GM21717 (cell line): Measurements from ENCODE around the gene SMG9.

Experiments used
- ATAC-seq: cut with Tn5 transposase; IDR thresholded peaks from one replicate; pipeline ENCODE4 v1.9.1; 2021; ENCODE audit warnings: mild to moderate bottlenecking, moderate library complexity; ENCODE audit not compliant: unreplicated experiment

Gene SMG9

GRCh38 chr19:43754503-43755255 lies at the start of gene SMG9:
Gene SMG9, minus strand, starts transcription at chr19:43754962. Its CDS starts 4,221 bp downstream, at chr19:43750741.
- ATAC-seq: peak; percentile 43

GRCh38 chr19:43804432-43804831 lies 49.7 kb upstream of the SMG9 start:
- ATAC-seq: no peak

DNA sequence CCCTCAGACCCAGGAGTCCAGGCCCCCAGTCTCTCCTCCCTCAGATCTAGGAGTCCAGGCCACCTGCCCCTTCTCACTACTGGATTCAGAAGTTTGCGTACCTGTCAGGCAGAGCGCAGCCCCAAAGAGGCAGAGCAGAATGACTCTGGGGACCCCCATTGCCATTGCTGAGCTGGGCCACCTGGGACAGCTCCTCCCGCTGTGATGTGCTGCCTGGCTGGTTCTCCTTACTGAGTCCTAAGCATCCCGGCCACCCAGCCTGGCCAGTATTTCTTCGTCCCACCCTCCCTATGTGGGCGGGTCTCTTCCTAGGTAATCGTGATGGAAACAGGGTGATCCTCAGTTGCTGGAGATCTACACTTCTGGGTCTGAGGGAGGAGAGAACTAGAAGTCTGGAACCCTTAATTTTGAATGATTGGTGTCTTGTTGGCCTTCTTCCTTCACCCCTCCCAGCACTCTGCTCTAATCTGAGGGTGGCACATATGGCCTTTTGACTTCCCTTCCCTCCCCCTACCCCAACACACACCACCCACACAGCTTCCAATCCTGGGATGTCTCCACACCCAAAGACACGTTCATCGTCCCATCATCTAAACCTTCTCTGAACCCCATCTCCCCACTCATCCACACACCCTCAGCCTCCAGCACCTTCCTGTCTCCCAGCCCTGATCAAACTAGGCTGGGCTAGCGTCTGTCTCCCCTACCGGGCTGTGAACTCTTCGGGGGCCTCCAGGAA lies 47.6 kb upstream of the SMG9 start, which contains the start of gene LYPD5:
Gene LYPD5 (minus strand): TSS at position 232 of the 736 bp plus-strand sequence. CDS start 67 bp downstream, at position 165.
- no peak for ATAC-seq

DNA sequence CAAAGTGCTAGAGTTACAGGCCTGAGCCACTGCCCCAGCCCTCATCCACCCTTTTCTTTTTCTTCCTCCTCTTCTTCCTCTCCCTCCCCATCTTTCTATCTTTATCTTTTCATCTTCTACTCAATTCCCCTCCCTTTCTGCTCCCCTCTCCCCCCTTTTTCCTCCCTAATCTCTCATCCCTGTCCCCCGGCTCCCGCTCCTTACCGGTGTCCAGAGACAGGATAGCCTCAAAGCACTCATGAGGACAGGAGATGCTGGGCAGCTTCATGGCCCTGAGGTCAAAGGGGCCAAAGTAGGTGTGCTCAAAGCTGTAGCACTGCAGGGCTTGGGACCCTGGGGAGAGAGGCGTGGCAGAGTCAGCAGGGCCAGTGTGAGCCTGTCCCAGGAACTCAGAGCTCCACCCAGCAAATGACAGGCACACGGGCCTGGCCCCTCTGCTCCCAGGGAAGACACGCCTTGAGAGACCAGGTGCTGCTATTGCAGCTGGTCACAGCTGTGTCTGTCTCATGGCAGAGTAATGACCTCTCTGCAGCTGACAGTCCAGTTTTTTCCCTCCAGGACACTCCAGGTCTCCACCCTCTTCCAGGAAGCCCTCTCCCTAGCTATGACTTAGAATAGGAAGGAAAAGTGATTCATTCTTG lies 44.9 kb upstream of the SMG9 start:
- no peak for ATAC-seq

DNA sequence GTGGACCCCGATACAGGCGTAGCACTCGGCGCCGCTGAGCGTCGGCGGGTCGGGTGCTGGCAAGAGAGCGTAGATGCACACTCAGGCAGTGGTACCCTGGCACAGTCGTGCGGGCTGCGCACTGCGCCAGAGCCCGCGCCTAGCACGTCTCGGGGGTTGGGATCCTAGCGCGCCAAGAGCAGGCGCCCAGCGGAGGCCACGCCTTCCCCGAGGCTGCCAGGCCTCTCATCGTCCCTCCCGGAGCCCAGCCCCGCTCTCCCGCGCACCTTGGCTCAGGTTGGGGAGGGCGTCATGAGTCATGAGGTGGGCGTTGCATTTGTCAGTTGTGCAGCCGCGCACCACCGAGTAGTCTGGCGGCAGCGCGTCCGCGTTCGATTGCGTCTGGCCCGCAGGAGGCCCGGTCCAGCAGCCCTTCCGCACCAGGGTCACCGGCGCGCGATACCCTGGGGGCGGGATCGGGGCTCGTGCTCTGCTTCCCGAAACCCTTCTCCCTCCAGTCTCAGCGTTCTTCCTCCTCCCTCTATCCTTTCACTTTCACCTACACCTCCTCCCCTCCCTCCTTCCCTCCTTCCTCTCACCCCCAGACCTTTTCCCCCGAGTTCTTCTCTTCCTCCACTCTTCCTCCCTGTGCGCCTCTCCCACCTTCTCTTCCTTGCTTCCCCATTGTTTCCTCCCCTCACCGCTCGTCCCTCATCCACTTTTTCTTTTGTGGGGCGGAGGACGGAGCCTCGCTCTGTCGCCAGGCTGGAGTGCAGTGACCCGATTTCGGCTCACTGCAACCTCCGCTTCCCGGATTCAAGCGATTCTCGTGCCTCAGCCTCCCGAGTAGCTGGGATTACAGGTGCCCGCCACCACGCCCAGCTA lies 44.0 kb upstream of the SMG9 start:
- no peak for ATAC-seq

- no peak for ATAC-seq
Measured at GRCh38 chr19:43798026-43798545, 43.3 kb upstream of the SMG9 start.

- ATAC-seq: no peak
Measured at GRCh38 chr19:43797556-43797955, 42.8 kb upstream of the SMG9 start.

DNA sequence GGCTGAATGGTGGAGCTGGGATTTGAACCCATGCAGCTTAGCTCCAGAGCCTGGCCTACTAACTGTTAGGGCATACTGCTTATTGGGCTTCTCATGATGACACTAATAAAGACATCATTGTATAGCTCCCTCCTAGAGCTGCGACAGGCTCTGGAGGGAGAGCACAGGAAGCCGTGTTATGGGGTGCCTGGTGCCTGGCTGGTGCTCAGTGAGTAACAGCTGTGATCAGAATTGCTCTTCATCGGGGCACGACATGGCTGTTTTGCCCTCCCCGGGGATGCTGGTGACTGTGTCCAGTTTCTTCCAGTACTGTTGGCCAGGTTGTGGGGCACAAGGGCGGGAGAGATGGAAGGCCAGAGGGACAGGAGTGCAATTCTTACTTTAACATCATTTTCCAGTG lies 42.4 kb upstream of the SMG9 start:
- ATAC-seq: no peak

DNA sequence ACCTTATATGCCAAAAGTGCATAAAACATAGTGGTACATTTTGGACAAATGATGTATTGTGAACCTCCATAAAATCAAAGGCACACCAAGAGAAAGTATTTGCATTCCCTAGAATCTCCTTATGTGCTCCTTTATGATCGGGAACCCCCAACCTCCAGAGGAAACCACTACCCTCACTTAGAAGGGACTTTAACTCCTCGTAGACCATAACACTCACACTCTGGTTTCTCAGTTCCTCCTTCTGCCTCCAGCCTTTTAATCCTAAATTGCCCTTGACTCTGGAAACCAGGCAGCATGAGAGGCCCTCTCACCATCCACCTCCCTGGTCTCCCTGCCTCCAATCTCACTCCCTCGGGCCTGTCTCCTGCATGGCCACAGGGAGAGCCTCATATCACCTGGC lies 35.8 kb upstream of the SMG9 start:
- no peak for ATAC-seq

- ATAC-seq: no peak
Measured at GRCh38 chr19:43789029-43789428, 34.3 kb upstream of the SMG9 start.

DNA sequence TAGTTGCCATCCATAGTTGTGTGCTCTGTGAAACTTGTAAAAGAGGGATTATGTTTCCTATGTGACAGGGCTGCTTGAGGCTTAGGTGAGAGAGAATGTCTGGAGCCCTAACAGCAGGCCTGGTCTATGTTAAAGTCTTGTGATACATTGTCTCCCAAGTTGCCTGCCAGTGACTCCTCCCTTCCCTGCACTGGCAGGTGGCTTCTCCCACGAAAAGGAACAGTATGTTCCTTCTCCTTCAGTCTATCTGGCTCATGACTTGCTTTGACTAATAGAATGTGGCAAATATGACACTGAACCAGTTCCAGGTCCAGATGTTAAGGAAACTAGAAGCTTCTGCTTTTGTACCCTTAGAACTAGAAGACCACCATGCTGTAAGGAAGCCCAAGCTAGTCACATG lies 31.9 kb upstream of the SMG9 start:
- ATAC-seq: no peak

GRCh38 chr19:43784981-43785808 lies 30.4 kb upstream of the SMG9 start:
- ATAC-seq: no peak

GRCh38 chr19:43784241-43784980 lies 29.6 kb upstream of the SMG9 start:
- no peak for ATAC-seq

- no peak for ATAC-seq
Measured at GRCh38 chr19:43783636-43784035, 28.9 kb upstream of the SMG9 start.

DNA sequence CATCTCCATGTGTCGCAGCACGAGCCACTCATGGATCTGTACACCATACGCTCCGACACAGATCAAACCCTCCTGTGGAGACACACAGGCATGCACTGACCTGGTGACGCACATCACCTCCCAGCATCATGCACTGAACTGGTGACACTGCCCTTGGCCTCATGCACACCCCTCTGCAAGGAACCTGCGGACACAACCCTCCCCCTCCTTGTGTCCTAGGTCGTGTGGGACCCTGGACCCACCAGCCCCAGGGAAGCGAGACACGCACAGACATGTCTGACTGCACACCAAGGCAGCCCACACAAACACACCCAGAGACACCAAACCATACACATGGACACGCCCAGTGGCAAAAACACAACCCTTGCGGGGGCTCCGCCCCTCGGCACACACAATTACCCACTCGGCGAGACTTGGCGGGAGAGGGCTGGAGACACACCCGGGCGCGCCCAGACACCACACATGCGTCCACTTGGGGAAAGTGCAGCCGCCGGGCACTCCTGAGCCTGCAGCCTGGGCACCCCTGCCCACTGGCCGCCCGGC lies 28.0 kb upstream of the SMG9 start:
- no peak for ATAC-seq

DNA sequence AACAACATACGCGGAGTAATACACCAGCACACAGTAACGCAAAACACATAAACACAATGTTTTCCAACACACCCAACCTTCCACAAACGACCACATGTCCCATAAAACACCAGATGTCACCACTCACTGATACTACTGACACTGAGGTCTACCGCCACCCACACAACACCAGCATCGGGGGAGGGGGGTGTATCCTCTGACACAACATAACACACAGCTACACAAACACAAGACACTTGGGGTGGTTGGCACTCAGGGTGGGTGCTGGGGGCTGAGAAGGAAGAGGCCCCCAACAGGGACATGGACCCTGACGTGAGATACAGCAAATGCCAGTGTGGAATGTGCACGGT lies 27.5 kb upstream of the SMG9 start:
- ATAC-seq: no peak

DNA sequence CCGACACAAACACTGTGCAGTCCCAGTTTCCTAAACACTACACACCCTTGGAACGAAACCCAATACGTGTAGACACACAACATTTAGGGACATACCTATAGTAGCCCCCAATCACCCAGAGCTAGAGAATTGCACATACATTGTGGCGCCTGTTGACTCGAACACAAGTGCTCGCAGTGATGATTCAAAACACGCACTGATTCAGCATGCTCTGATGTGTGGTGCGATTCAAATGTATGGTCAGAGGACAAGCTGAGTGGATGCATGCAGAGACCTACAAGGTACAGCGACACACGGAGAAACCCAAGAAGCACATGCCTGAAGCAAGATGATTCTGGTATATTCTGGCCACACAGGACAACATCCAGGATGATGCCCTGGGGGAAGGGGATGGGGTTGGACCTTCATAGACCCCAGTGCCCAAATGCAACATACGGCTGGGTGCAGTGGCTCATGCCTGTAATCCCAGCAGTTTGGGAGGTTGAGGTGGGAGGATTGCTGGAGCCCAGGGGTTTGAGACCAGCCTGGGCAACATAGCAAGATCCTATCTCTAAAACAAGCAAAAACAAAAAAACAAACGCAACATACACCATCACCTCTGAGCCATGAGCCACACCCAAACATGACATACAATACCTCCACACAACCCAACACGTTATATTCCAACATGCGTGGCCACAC lies 27.0 kb upstream of the SMG9 start:
- no peak for ATAC-seq
